NCI-H1105 (cell line): Measurements from ENCODE around the gene MCRS1.

Experiments used
- DNase-seq: peaks from one replicate; lab custom pipeline; 2025; lab: John Stamatoyannopoulos, UW

MCRS1 gene

DNA sequence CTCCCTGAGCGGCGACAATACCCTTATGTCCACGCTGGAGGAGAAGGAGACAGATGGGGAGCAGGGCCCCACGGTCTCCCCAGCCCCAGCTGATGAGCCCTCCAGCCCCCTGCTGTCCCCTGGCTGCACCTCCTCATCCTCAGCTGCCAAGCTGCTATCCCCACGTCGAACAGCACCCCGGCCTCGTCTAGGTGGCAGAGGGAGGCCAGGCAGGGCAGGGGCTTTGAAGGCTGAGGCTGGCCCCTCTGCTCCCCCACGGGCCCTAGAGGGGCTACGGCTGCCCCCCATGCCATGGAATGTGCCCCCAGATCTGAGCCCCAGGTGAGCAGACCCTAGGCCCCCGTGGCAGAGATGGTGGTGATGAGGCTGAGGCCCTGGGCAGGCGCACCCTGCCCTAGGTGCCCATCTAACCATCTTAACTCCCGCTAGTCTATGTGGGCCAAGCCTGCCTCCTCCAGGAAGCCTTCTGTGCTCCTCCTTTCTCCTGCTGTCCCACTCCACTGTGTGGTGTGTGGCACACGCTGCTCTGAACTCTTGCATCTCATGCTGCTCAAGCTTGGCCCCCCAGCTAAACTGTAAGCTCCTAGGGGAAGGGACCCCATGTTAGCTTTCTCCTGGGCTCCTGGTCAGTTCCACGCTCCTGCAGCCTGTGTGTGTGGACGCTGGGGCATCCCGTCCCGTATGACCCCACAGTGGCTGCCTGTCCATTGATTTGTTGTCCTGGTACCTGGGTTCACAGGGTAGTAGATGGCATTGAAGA is 12.1 kb downstream of the MCRS1 start:
- DNase-seq, result no peak

DNA sequence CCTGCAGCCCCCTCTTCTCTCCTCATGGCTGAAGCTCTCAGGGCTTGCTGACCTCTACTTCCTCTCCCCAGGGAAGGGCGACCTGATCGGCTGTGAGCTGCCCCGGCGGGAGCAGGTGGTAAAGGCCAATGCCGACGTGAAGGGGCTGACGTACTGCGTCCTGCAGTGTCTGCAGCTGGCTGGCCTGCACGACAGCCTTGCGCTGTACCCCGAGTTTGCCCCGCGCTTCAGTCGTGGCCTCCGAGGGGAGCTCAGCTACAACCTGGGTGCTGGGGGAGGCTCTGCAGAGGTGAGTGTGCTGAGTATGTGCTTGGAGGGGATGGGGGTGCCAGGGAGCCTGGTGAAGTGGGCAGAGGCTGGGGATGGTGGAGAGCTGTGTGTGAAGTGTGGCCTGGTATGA is 13.7 kb downstream of the MCRS1 start:
- no peak for DNase-seq

DNA sequence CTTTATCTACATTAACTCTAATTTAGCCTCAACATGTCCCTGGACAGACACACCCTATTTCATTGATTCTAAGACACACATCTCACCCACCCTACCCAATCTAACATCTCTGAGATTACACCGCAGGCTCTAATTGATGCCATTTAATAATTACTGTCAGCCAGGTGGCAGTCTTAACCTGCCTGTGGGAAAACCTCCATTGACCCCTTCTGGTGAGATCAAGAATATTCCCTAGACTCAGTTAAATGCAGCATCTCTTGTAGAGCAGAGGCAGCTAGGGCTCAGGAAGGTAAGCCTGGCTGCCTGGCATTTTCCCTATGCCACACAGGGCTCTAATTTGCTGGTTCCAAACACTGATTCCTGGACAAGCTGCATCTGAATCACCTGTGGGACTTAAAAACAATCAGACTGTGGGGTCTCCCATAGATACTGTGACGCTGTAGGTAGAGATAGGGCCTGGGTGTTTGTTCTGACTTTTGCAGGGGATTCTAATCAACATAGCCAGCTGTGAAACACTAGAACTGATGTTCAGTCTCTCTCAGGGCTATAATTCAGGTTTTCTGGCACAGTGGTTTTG is 14.3 kb downstream of the MCRS1 start:
- peak; percentile 49 for DNase-seq

GRCh38 chr12:49552899-49553298 is 15.0 kb downstream of the MCRS1 start:
- DNase-seq, result no peak

GRCh38 chr12:49552425-49552824 is 15.5 kb downstream of the MCRS1 start:
- no peak for DNase-seq

GRCh38 chr12:49552014-49552413 is 15.9 kb downstream of the MCRS1 start:
- DNase-seq, result no peak

DNA sequence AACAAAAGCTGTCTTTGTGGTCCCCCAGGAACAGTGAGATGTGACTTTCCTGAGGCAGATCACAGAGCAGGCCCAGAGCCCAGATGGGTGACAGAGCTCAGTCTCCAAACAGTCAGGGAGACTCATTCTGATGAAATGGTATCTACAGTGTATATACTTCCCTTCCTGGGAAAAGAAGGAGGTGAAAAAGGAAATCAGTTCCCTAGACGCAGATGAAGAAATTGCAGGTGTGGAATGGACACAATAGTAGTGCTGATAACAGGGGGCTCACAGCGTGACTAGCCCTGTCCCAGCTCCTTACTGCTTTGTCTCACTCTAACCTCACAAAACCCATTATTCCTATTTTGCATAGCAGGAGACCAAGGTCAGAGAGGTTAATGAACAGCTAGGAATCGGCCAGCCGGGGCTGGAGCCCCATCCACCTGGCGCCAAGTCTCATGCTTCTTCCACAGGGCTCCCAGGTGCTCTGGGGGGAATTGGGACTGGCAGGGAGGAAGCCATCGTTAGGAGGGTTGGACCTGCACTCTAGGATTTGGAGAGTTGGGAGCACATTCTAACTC is 17.2 kb downstream of the MCRS1 start:
- DNase-seq, result no peak

- DNase-seq, result peak; percentile 76
Measured at GRCh38 chr12:49549735-49550692, 17.9 kb downstream of the MCRS1 start.

DNA sequence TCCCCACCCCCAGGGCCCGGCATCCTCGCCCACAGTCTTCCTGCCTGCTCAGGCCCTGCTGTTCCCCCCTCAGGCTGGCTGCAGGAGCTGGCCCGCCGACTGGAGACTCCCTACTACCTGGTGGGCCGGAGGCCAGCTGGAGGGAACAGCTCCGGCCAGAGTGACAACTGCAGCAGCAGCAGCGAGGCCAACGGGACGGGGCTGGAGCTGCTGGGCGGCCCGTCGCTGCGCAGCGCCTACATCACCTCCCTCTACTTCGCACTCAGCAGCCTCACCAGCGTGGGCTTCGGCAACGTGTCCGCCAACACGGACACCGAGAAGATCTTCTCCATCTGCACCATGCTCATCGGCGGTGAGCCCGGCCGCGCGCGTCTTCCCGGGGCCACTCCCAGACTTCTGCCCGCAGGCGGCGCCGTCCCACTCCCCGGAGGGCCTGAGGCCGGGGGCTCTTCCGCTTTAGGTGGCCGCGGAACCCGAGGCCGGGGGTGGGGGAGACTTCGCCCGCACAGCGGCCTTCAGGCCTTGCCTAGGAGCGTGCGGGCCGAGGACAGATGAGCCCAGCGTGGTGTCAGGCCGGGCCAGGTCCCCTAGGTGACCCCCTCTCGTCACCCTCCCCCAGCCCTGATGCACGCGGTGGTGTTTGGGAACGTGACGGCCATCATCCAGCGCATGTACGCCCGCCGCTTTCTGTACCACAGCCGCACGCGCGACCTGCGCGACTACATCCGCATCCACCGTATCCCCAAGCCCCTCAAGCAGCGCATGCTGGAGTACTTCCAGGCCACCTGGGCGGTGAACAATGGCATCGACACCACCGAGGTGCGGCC is 18.9 kb downstream of the MCRS1 start:
- DNase-seq, result no peak

DNA sequence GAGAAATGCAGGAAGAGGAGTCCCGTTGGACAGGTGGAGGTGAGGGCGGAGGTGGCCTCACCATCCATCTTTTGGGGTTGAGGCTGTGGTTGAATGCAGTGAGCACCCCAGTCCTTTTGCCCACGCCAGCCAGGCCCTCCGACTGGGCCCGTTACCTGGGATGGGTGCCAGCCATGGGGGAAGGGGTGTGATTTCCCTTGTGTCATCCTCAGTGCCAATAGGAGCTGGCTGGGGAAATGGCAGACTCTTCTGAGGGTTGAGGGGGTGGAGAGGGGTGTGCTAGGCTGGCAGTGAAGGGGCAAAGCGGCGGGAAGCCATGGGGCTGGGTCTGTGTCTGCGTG is 19.5 kb downstream of the MCRS1 start:
- DNase-seq, result no peak

DNA sequence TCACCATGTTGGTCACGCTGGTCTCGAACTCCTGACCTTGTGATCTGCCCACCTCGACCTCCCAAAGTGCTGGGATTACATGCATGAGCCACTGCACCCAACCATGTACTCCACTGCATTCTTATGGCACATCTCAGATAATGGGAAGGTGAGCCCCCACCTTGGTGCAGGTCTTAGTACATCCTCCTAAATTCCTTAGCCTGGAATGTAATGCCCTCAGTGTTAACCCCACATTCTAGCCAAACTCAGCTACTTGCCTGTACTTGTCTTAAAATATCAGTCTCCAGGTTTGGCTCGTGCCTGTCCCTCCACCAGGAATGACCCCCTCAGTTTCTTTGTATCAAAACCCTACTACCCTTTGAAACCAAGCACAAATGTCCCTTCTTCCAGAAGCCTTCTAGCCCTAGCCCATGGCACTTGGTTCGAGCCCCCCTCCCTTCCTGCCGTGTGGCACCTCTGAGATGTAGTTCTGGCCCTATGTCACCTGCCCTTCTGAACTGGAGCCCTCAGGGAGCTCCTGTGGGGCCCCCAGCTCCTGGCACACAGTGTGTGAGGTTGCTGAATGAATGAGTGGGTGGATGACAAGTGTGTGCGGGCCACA is 20.8 kb downstream of the MCRS1 start:
- no peak for DNase-seq

GRCh38 chr12:49546481-49546880 is 21.5 kb downstream of the MCRS1 start:
- DNase-seq, result no peak

DNA sequence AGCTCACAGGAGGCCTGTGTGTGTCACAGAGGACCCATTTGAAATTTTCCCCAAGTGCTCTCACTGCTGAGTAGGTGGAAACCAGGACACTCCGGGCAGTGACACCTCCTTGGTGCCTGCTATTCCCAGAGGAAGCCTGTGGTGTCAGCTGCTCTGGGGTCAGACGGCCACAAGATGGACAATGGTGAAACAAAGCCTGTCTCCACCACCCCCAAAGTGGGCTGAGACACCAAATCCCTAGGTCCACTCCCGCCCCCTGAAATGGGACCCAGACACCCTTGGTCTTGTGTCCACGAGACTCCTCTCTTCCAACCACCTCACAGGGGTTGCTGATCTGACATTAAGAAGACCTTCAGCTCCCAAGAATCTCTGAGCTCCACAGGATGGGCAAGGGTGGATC is 22.1 kb downstream of the MCRS1 start:
- no peak for DNase-seq

- no peak for DNase-seq
Measured at GRCh38 chr12:49543914-49544815, 23.8 kb downstream of the MCRS1 start.

GRCh38 chr12:49543221-49543913 is 24.6 kb downstream of the MCRS1 start:
- no peak for DNase-seq

DNA sequence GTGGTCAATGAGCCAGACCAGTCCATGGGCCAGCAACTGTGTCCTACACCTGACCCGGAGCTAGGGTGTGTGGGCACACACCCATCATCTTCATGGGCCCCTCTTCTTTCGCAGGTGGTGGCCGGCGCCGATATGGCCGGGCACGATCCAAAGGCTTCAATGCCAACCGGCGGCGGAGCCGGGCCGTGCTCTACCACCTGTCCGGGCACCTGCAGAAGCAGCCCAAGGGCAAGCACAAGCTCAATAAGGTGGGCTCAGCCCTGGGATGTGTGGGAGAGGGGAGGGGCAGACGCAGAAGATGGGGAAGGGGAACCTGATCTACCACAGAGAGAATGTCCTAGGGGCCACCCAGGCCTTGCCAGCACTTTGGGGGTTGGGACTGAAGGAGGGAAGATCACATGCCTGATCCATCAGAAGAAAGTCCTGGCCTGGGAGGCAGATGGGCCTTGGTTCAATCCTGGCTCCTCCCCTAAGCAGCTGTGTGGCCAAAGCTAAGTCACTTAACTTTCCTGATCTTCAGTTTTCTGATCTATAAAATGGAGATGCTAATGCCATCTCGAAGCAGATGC is 25.3 kb downstream of the MCRS1 start:
- DNase-seq, result no peak

DNA sequence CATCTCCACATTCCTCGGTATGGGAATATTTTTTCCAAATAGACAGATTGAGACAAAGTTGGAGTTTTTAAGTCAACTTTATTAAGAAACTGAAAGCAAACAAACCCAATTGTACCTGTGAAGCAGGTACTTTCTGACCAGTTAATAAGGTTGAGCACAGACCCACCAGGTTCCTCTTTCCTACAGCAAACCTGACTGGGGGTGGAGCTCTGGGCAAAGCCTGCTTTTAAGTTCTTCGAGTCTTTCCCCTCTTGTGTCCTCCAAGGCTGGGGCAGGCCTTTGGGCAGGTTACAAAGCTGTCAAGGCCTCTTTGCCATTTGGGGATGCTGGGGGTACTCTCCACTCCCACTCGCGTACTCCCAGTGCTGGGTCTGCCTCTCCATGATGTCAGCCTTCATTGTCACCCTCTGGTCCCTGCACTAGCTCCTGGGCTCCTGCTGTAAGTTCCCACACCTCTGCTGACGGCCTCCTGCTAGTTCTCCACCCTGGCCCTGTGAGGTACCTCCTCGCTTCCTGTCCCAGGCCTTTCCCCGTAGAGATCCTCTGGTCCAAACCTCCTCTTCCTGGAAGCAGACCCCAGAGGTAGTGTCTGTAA is 25.9 kb downstream of the MCRS1 start:
- no peak for DNase-seq

DNA sequence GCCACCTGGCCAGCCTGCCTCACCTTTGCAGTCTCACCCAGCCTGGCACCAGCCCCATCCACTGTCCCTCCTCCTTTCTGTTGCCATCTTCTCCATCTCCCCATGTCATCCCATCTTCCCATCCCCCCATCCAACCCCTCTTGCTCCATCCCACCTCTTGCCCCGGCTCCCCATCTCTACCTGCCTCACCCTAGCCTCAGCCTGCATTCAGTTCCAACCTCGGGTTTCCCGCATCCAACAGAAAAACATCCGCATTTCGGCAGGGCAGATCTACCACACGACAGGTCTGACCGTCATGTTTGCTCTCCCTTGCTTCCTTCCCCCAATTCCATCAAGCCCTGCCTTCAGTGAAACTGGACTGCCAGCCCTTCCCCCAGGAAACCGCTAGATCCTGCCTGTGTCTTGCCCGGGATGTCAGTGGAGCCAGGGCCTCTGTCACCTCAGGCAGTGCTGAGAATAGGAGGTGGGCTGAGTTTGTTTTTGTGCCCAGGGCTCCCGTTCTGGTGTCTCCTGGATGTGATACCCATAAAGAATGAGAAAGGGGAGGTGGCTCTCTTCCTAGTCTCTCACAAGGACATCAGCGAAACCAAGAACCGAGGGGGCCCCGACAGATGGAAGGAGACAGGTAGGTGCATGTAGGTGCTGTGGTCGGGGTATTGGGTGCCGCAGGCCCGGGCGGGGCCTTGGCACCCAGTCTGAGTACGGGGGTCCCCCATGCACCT is 26.6 kb downstream of the MCRS1 start:
- no peak for DNase-seq
